CD4-positive, alpha-beta T cell treated with Interleukin-17A for 1 hour (primary cell): ENCODE results near the gene SLC4A7.
"Not testable (repeated sequence)": the region's sequence is repeated elsewhere in the genome, so short reads cannot be mapped to it uniquely, and the experiment has no call there.

Experiments
- DNase-seq: peaks from one replicate; pipeline ENCODE4 v3.0.0-alpha.2; 2020

Gene SLC4A7

DNA sequence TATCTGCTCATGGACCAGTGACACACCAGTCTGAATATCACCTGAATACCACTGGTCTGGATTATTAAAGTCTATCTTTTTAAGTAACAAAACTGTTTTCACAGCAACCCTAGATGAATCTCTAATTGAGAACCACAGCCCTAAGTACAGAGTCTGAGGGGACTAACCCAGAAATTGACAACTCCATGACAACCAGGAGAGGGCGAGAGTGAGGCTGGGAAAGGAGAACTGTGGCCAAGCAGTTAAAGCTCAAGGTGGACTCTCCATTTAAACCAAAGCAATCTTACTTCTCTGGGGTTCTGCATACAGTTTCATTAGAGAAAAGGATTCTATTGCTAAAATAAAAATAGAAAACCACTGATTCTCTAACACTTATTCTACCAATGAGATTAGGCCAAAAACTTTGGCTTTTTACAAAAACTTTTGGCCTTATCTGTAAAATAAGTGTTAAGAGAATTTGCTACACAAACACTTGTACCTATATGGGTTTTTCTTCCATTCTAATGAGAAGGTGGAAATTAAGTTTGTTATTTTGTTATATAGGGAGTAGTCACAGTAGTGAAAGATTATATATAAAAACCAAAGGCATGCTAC, 126.4 kb downstream of the SLC4A7 start:
- peak; percentile 76 for DNase-seq

DNA sequence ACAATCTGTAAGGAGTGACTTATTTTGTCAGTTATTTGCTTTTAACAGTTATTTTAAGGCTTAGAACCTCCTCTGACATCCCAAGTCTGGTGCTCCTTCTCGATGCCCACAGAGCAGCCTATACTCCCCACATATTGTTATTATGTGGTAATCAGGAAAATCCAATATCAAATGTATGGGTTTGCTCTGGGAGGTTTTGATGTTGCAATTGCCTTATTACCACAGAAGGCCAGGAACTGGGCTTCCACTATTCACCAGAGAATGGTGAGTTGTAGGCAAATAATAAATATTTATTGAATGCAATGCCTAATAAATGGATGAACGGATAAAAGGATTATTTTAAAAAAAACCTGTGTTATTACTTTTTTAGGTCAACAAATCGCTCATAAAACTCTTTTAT, 127.2 kb downstream of the SLC4A7 start:
- DNase-seq = no peak

DNA sequence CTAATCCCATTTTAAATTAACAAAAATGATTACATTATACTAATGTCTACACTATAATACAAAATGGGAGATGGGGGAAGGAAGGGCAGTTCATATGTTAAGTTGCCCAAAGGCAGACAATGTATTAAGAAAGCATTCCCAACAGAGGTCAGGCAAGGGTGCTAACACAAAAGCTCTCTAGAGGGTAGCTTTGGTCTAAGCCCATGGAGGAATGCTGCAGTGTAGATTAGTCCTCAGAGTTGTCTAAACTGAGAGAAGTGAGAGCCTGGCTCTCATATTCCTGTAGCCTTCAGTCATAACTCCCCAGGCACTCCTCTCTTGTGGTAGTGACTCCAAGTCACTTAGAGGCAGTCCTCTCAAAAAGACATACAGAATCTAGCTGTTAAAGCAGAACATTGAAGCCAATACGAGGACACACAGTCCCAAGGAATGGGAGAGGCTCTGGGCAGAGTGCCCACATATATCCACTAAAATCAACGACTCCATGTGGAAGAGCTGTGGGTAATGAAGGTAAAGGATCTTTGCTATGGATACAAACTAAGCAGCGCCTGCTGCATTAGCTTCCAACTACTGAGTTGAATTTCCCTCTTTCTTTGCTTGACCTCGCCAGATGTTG, 129.5 kb downstream of the SLC4A7 start:
- no peak for DNase-seq

GRCh38 chr3:27354161-27354560, 130.0 kb downstream of the SLC4A7 start:
- DNase-seq = no peak

DNA sequence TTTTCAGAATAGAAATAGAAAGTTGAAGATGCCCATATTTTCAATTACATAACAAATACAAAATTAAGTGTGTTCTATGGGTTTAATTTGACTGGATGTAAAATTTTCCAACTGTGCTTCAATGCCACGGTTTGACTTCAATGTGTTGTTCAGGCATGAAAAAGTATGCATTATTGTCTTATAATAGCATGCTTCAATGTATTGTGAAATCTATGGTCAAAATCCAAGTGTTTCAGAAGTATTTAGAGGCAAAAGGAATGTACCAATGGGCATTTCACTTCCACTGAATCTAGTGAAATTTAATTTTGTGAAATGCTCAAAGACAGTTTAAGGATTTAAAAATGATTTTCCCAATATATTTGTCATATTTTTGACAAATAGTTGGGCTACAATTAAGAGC, 131.0 kb downstream of the SLC4A7 start:
- no peak for DNase-seq

DNA sequence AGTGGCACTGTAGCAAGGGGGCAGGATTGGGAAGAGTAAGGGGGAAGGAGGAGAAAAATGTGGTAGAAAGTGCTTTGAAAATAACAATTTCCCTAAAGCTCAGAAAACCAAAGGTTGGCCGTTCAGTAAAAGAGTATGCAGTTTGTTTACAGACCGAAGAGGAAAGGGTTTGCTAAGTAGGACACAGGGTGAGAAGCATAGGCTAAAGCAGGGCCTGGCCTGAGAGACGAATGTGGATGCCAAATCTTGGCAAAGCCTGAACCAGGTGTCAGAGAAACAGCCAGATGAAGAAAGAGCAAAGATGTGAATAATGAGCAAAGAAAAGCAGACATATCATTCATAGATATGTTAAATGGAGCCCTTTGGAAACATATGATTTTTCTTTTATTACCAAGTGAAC, 132.1 kb downstream of the SLC4A7 start:
- DNase-seq = no peak

- no peak for DNase-seq
Measured at GRCh38 chr3:27349832-27350231, 134.4 kb downstream of the SLC4A7 start.

- no peak for DNase-seq
Measured at GRCh38 chr3:27345959-27346865, 138.0 kb downstream of the SLC4A7 start.

DNA sequence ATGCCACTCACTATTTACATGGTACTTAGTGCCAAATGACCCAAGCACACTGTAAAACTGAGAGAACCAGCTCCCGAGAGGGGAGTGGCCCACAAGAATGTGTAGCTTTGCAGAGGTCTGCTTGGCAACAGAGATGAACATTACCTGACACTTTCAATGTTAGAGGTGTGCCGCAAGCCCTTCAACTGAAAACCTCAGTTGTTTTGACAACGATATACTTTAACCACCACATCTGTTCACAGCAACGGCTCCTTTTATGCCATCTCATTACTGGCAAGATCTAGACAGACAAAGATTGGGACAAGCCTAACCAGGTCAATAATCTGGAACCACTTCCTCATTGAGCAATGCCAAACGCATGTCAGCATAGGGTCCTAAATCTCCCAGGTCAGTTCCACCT, 138.7 kb downstream of the SLC4A7 start:
- DNase-seq = peak; percentile 28

- DNase-seq = no peak
Measured at GRCh38 chr3:27345045-27345444, 139.1 kb downstream of the SLC4A7 start.

DNA sequence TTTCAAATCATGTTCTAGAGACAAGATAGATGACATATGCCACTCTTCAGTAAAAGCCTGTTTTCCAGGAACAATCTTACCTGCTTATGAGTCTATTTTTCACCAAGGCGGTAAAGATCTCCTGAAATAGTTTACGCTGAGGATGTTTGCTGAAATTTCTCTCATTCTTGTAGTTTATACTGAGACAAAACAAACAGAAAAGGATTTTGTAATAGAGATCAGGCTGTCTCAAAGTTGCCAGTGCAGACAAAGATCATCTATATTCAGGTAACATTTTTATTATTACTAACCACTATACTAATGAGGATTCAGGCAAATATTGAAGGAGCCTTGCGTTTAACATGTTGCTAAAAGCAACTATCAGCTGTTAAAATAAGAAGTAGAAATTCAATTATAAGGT, 140.0 kb downstream of the SLC4A7 start:
- DNase-seq = no peak

DNA sequence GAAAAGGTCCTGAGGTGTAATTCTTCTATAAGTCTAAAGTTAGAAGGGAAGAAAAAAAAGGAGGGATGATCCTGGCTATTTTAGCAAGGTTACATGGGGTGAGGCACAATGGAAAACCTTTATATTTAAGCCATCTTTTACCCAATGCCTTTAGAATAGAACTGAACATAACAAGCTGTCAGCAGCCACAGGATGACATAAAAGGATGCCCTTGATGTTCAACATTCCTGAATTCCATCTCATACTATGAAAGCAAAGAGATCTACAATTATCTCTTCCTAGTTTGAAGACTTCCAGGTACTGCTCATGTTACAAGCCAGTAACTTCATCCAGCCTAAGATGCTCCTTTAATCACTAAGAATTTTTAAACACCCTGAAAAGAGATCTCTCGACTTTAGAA, 141.9 kb downstream of the SLC4A7 start:
- DNase-seq = no peak

DNA sequence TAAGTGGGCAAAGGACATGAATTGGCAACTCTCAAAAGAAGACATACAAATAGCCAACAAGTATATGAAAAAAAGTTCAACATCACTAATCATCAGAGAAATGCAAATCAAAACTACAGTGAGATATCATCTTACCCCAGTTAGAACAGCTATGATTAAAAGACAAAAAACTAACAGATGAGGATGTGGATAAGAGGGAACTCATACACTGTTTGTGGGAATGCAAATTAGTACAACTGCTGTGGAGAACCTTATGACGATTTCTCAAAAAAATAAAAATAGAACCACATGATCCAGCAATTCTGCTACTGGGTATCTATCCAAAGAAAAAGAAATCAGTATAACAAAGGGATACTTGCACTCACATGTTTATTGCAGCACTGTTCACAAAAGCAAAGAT, 143.7 kb downstream of the SLC4A7 start:
- DNase-seq = no peak

DNA sequence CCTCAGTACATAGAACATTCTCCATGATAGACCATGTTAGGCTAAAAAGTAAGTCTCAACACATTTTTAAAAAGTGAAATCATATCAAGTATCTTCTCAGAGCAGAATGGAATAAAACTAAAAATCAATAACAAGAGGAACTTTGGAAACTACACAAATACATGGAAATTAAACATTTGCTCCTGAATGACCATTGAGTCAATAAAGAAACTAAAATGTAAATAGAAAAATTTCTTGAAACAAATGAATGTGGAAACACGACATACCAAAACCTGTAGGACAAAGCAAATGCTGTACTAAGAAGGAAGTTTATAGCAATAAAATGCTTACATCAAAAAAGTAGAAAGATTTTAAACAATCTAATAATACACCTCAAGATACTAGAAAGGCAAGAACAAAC, 148.6 kb downstream of the SLC4A7 start:
- DNase-seq = no peak

- DNase-seq = no peak
Measured at GRCh38 chr3:27333843-27334242, 150.3 kb downstream of the SLC4A7 start.

DNA sequence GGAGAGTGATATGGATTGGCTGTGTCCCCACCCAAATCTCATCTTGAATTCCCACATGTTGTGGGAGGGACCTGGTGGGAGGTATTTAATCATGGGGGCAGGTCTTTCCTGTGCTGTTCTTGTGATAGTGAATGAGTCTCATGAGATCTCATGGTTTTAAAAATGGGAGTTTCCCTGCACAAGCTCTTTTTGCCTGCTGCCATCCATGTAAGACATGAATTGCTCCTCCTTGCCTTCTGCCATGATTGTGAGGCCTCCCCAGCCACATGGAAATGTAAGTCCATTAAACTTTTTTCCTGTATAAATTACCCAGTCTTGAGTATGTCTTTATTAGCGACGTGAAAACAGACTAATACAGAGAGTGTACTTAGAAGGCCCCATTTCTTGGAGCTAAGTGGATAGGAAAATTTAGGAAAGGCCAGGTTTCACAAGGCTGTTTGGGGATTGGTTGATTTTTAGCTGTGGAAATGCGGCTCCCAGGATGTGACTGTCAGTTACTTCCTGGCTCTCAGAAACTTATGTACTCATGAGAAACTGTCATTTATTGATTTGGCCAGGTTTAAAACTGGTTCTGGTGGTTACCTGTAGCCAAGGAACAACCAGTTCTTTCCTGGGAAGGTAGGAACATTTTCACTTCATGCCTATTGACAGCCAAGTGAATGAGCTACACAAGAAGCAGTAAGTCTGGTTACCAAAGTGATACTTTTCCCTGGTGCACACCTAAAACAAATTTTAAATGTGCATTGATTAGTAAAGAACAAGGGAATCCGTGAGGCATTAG, 155.0 kb downstream of the SLC4A7 start:
- DNase-seq = not testable (repeated sequence)

DNA sequence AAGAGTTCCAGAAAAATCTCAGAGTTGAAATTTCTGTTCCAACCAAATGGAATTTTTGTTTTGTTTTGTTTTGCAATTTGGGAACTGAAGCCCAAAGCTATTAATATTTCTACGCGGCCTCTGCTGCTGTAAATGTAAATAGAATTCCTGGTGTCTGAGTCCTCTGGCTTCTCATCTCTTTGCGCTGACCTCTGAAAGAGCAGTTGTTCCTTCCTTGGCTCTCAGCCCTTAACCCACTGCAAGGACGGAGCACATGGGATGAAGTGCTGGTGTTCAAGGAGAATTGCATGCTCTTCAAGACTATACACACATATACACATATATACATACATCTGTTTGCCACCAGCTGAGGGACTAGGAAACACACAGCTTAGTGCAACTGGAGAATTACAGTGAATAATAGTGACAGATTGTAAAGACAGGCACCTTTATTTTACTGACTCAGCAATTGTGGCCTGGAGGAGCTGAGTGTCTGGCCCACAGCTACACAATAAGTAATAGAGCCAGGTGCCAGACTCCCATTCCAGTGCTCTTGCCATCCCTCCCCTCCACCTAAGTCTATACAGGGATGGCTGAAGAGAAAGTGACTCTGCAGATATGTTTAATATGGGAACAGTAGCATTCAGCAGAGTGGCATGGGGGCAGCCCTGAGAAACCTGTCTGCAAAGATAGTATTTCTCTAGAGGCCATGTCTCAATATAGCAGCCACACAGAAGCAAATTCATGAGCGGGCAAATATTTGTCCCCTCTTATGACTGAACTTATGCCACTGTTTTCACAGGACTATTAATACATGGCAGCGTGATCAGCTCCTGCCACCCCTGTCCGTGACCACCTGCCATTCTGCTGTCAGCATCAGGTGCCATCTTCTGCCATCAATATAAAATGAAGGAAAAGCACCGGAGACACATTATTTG, 157.3 kb downstream of the SLC4A7 start:
- no peak for DNase-seq

DNA sequence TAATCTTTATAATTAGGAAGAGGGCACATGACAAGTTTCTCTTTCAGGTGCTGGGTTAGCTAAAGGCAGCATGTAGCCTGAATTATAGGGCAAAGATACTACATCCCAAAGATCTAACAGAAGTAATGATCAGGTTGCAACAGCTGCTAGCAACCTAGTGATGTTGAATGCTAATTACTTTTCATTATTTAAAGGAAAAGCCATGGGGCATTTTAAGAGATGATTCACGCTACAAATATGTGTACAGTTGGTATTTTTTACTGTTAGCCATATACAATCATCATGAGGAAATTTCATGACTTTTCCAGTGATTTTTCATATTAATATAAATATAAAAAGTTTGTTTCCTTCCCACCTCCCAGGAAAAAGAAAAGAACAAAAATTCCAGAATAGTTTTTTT, 158.0 kb downstream of the SLC4A7 start:
- no peak for DNase-seq

GRCh38 chr3:27325419-27325818, 158.8 kb downstream of the SLC4A7 start:
- no peak for DNase-seq

DNA sequence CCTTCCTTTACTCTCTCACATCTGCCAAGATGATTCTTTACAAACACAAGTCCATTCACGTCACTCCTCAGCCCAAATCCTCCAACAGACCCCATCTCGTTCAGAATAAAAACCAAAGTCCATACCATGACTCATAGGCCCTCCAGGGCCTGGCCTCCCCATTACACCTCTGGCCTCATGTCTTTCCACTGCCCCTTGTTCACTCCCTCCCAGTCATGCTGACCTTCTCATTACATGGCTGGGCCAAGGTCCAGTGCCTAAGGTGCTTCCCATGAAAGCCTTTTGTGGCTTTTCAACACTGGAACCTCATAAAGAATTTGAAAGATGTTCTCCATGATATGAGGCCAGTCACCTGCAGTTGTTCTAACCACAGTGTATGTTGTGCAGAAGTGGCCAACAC, 159.5 kb downstream of the SLC4A7 start:
- no peak for DNase-seq

DNA sequence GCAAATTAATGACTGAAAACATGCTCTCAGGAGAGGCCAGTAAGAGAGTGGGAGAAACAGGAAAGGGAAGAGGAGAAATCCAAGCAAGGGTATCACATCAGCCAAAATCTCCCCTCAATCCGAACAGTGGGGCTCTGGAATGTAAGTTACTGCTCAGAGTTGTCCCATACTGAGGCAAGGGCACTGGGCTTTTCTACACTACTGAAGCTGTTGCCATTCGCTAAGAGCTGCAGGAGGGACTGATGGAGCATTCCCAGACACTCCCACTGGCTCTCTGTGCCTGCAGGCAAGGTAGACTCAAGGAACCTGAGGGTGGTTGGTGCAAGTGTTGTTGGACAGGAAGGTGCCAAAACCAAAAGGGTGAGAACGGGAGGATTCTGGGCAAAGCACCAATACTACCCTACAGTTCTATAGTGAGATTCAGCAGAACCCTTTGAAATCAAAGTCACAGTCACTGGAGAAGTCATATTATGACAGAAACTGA, 161.1 kb downstream of the SLC4A7 start:
- DNase-seq = no peak
